Right ventricle myocardium inferior (tissue), 1 donor: Measurements from ENCODE around the gene RPSA. TPM values are rescaled to one million over a fixed set of nuclear protein-coding genes. Genes with fewer than 3 reads are reported as not detected.
"Not testable (repeated sequence)": the region's sequence is repeated elsewhere in the genome, so short reads cannot be mapped to it uniquely, and the experiment has no call there.

Experiments
- ATAC-seq: fragments of 200-7000 bp; cut with Tn5 transposase; one replicate; pipeline ENCODE4 v1.9.1; 2020; ENCODE audit warnings: mild to moderate bottlenecking, moderate library complexity
- DNase-seq: peaks from one replicate; pipeline ENCODE4 v3.0.0; 2021; ENCODE audit errors: missing footprints
- intact Hi-C: fragments of 100-400 bp; cut with DNase I; formaldehyde crosslinking; loops from one replicate; pipeline ENCODE4 v1.11.0; 2022
- total RNA-seq: library from RNA; stranded (reverse); fragmentation: NEBNext Ultra II Directional; extraction: Animal tissue kit (Norgen Biotek cat#: 25700); gene quantifications from one replicate; pipeline ENCODE4 v1.2.1, GENCODE V29; 2021
- donor health status: DM: no; HTN: yes; CAD: no; lungs with severe emphysema.

Gene RPSA
- total RNA-seq, 1 donor from 2014 or later, result 472 TPM

DNA sequence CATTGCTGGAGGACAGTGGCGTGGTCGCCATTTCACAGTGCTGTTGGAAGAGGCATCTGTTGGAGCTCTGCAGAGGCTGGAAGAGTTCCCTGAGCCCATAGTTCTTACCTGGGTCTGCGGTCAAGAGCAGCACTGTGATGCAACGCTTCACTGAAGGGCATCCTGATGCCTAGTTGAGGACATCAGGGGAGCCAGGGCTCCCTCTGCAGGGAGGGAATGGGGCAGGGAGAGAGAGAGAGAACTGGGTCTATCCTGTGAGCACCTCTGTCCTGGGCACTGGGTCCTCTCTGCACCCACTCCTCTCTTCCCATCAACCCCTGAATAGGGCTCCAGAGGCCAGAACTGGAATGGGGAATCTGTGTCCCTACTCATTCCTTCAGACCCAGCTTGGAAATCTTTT is 37.0 kb downstream of the RPSA start:
- ATAC-seq, result no peak
- intact Hi-C loops, result no loop called here
- no peak for DNase-seq

DNA sequence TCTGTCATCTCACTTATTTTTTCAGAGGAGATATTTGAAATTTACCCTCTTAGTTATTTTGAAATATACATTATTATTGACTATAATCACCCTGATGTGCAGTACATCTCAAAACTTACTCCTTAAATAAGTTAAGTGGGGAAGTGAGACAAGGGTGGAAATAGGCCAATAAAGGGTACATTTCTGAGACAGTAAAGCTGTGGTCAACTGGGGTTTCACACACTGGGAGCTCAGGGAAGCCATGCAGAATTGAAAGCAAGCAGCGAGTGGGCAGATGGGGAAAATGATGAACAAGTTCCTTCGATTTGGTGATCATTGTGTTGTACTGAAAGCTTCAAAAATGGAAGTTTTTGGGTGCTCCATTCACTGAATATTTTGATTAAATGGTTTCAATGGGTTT is 39.4 kb downstream of the RPSA start:
- ATAC-seq, result no peak
- intact Hi-C loops, result no loop called here
- DNase-seq, result no peak

DNA sequence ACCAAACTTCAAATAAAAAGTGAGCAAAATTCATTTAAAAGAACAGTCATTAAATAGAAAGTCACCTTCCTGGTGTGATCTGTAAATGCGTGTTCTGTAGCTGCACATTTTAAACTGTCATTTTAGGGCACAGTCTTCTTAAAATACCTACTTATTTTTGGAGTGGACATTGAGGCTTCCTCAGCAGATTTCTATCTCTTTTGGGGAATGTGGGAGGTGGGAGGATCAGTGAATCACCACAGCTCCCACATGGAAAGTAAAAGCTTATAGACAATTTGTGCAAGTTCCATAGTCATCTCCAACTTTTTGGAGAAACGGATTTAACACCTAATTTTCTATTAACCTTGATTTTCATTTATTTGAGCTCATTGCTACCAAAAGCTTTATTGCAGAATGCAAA is 39.9 kb downstream of the RPSA start:
- DNase-seq, result no peak
- ATAC-seq, result no peak
- intact Hi-C loops, result no loop called here

DNA sequence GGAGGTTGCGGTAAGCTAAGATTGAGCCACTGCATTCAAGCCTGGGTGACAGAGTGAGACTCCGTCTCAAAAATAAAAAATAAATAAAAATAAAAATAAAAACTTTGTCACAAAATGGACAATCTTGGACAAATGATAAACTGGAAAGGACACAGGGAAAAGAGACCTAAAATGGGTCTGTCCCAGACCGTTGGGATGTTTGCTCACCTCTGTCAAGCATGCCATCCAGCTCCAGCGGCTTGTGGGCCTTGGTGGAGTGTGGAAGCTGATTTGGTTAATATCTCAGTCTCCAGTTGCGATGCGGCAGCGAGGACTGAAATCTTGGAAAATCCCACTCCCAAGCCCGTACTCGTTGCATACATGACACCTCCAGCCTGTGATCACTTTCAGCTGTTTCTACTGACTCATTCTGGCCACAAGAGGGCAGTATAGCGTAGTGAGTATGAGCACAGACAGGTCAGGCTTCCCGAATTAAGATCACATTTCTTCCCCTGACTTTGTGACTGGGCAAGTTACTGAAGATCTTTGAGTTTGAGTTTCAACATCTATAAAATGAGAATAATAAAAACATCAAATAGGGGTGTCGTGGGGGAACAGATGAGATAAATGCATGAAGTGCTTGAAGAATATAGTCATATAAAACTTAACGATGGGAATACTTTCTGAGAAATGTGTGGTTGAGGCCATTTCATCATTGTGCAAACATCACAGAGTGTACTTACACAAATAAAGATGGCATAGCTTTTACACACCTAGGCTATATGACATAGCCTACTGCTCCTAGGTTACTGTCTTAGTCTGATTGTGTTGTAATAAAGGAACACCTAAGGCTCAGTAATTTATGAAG is 41.3 kb downstream of the RPSA start:
- intact Hi-C loops, result loop anchor here (2.0 kb wide), 1 partner anchor 51 kb away; no protein-coding TSS in a partner anchor
- DNase-seq (no peak), ATAC-seq (peak; percentile 85)

DNA sequence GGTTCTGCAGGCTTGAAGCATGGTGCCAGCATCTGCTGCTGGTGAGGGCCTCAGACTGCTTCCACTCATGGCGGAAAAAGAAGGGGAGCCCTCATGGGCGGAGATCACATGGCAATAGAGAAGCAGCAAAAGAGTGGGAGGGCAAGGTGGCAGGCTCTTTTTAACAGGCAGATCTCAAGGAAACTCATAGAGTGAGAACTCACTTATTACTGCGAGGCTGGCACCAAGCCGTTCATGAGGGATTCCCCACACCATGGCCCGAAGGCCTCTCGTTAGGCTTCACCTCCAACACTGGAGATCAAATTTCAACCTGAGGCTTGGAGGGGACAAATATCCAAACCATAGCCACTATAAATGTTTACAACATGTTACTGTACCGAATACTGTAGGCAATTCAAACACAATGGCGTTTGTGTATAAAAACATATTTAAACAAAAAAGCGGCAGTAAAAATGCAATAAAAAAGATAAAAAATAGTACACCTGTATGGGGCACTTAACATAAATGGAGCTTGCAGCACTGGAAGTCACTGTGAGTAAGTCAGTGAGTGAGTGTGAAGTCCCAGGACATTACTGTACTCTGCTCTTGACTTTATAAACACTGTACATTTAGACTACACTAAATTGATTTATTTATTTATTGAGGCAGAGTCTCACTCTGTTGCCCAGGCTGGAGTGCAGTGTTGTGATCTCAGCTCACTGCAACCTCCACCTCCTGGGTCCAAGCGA is 42.1 kb downstream of the RPSA start:
- intact Hi-C loops, result loop anchor here (2.0 kb wide), 1 partner anchor 50 kb away; no protein-coding TSS in a partner anchor
- DNase-seq, result no peak
- no peak for ATAC-seq

DNA sequence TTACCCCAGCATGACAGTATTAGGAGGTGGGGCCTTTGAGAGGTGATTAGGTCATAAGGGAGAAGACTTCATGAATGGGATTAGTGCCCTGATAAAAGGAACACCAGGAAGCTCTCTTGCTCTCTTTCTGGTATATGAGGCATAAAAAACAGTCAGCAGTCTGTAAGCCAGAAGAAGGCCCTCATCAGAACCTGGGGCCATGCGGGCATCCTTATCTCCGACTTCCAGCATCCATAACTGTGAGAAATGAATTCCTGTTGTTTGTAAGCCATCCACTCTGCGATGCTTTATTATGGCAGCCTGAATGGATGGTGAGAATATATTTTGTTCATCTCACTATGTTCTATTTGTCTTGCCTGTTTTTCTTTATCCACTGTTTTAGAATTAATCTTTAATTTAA is 43.3 kb downstream of the RPSA start:
- intact Hi-C loops, result loop anchor here (2.0 kb wide), 1 partner anchor 49 kb away; no protein-coding TSS in a partner anchor
- DNase-seq (no peak), ATAC-seq (no peak)

DNA sequence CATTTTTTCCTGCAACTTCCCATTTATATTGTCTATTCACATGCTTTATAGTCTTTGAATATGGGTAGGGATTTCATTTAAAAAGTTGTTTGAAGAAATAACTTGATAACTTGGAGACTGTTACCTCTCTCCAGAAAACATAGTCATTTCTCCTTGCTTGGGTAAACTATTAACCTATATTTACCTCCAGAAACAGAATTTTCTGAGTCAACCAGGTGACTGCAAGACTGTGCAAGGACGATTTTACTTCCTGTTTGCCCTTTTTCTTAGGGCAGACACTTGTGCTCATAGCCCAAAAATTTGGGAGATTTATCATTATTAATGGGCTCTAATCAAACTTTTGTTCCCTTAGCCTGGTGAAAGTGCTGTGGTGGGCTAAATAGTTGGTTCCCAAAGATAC is 46.6 kb downstream of the RPSA start:
- DNase-seq (no peak), ATAC-seq (no peak)
- intact Hi-C loops, result no loop called here

DNA sequence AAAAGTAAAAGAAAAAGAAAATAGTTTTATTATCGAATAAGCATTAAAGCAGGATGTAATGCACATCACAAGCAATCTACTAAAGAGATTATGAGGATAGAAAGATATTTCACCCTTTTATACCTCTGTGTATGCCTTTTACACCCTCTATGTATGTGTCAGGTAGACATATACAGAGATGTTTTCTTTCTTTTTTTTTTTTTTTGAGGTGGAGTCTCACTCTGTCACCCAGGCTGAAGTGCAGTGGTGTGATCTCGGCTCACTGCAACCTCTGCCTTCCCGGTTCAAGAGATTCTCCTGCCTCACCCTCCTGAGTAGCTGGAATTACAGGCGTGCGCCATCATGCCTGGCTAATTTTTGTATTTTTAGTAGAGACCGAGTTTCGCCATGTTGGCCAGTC is 47.4 kb downstream of the RPSA start:
- ATAC-seq, DNase-seq, intact Hi-C loops: not testable (repeated sequence)

DNA sequence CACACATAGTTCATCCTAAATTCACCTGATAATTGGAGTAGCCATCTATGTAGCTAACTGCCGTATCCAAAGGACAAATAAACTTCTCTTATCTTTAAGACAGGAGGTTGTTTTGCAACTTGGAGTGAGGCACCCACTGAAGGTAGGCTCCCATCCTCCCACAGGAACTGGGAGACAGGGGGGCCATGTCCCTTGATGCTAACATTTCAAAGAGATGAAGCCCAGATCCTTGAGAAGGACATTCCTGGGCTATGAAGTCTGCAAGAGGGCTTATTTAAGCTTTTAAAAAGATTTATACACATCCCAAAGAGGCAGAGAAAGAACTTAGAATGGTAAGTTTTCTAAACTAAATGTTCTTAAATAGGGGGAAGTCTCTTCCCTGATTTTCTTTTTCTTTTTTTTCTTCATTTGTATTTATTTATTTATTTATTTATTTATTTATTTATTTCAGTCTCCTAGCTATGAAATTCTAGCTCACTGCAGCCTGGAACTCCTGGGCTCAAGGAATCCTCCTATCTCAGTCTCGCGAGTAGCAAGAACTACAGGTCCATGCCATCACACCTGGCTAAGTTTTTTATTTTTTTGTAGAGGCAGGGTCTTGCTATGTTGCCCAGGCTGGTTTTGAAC is 48.2 kb downstream of the RPSA start:
- ATAC-seq (no peak), DNase-seq (no peak)
- intact Hi-C loops, result no loop called here

DNA sequence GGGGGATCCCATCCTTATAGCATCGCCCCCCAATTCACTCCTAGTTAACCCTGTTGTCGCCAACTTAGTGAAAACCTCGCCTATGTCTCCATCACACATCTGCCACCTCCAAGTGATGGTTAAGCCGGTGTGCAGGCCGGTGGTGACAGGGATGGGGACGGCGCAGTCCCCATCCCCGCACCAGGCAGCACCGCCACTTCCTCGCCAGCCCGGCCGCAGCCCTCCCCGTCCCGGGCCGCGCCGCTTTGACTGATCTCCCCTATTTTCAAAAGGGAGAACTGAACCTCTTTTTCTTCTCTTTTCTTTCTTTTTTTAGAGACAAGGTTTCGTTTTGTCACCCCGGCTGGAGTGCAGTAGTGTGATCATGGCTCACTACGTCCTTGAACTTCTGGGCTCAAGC is 49.6 kb downstream of the RPSA start:
- ATAC-seq (no peak), DNase-seq (no peak)
- intact Hi-C loops, result no loop called here

DNA sequence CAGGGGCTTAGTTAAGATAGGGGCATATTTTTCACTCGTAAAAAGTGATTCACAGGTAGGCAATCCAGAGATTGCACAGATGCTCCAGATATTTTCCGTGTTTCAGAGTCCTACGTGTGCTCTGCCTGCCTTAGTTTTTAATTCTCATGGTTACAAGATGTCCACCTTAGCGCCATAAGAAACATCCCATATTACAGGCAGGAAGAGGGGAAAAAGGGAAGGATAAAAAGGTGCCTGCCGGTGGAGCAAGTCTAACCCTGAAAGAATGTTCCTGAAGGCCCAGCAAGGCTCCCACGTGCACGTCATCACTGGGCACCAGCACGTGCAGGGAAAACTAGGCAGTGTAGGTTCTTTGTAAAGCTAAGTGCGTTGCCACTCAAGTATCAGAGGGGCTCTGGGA is 50.8 kb downstream of the RPSA start:
- intact Hi-C loops, result no loop called here

DNA sequence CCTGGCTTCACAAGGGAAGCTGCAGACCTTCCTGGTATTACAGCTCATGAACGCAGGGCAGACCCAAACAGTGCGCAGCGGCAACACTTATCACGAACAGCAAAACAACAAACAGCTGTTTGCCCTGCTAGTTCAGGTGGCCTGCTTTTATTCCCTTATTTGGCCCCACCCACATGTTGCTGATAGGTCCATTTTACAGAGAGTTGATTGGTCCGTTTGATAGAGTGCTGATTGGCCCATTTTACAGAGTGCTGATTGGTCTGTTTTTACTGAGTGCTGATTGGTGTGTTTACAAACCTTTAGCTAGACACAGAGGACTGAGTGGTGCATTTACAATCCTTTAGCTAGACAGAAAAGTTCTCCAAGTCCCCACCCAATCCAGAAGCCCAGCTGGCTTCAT is 52.1 kb downstream of the RPSA start:
- intact Hi-C loops, ATAC-seq, DNase-seq: not testable (repeated sequence)

More for the DNA sequence above, 50.8 kb downstream of the RPSA start:
- DNase-seq (no peak), ATAC-seq (no peak)

DNA sequence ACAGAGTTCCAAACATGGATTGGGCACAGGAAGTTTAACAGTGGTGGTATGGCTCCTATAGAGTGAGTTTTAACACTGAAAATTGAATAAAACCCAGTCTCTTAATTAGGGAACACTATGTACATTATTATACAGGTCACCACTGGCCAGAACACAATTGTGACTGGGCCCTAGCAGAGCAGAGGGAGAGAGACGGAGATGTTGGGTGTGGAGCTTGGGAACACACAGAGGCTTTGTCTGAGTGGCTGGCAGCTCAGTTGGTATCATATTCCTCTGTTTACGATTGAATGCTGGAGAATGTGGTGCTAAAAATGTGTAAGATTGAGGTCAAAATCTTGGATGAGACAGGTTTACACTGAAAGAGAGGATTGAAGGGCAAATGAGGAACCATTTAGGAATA is 54.2 kb downstream of the RPSA start:
- no peak for DNase-seq
- intact Hi-C loops, result no loop called here
- no peak for ATAC-seq

Other genes starting within 250 kb of the RPSA start
- 317 TPM for gene XIRP1, start 214.1 kb upstream of the RPSA start, total RNA-seq
- gene CX3CR1, start 126.7 kb upstream of the RPSA start, total RNA-seq, result 2.1 TPM
- gene CCR8, start 77.0 kb upstream of the RPSA start, total RNA-seq, result not detected
- gene SLC25A38, start 23.4 kb upstream of the RPSA start, total RNA-seq, result 14.7 TPM
- not detected for gene MOBP, start 61.0 kb downstream of the RPSA start, total RNA-seq